Measurements from ENCODE around the gene TEX261.

Gene TEX261

GRCh38 chr2:70978341-70979179, 16.1 kb downstream of the TEX261 start, which contains the start of gene ANKRD53:
ANKRD53 (plus strand) TSS chr2:70978630; CDS start chr2:70978646, 16 bp downstream.
- H3K4me3 ChIP-seq (replicated peaks; ENCODE audit: low read depth, low read length) = peak within 1 kb of the TSS; percentile 59
- peak; percentile 37 for DNase-seq (ENCODE audit: low read depth)
- TF ChIP-seq CTCF (IDR thresholded peaks at IDR 0.05; ENCODE audit: low read length, missing control alignments) = no peak

- DNase-seq (ENCODE audit: low read depth) = peak; percentile 94
- TF ChIP-seq CTCF (IDR thresholded peaks at IDR 0.05; ENCODE audit: low read length, missing control alignments) = no peak
- H3K4me3 ChIP-seq (replicated peaks; ENCODE audit: low read depth, low read length) = peak overlapping the region; percentile 59
Measured at GRCh38 chr2:70977605-70978205, 17.0 kb downstream of the TEX261 start.

GRCh38 chr2:70975237-70975636, 19.4 kb downstream of the TEX261 start:
- no peak for TF ChIP-seq CTCF (IDR thresholded peaks at IDR 0.05; ENCODE audit: low read length, missing control alignments)
- H3K4me3 ChIP-seq (replicated peaks; ENCODE audit: low read depth, low read length) = no peak overlapping the region
- no peak for DNase-seq (ENCODE audit: low read depth)

- DNase-seq (ENCODE audit: low read depth) = no peak
- no peak overlapping the region for H3K4me3 ChIP-seq (replicated peaks; ENCODE audit: low read depth, low read length)
- TF ChIP-seq CTCF (IDR thresholded peaks at IDR 0.05; ENCODE audit: low read length, missing control alignments) = no peak
Measured at GRCh38 chr2:70974592-70974991, 20.1 kb downstream of the TEX261 start.

- no peak for DNase-seq (ENCODE audit: low read depth)
- TF ChIP-seq CTCF (IDR thresholded peaks at IDR 0.05; ENCODE audit: low read length, missing control alignments) = no peak
- H3K4me3 ChIP-seq (replicated peaks; ENCODE audit: low read depth, low read length) = no peak overlapping the region
Measured at GRCh38 chr2:70967189-70967588, 27.5 kb downstream of the TEX261 start.

- H3K4me3 ChIP-seq (replicated peaks; ENCODE audit: low read depth, low read length) = no peak overlapping the region
- no peak for DNase-seq (ENCODE audit: low read depth)
- no peak for TF ChIP-seq CTCF (IDR thresholded peaks at IDR 0.05; ENCODE audit: low read length, missing control alignments)
Measured at GRCh38 chr2:70966681-70967080, 28.0 kb downstream of the TEX261 start.

Data from fibroblast of pulmonary artery (primary cell).